ENCODE measurements around the gene AUH. TPM values are rescaled to one million over a fixed set of nuclear protein-coding genes. Genes with fewer than 3 reads are reported as not detected.

Gene AUH
- polyA plus RNA-seq, 1 donor from 2014 or later, result 42.6 TPM

- Histone ChIP-seq H3K4me2 (ENCODE audit: low read length) (no peak overlapping the region), H2AFZ (ENCODE audit: low read depth, low read length) (no peak overlapping the region), H3K9ac (ENCODE audit: low read length) (no peak overlapping the region), H4K20me1 (ENCODE audit: insufficient read depth) (no peaks in the 10 kb centered on the region), H3K27me3 (ENCODE audit: insufficient read depth, low read depth, low read length) (no peaks in the 10 kb centered on the region), H3K27ac (ENCODE audit: low read length) (no peak overlapping the region), H3K4me3 (ENCODE audit: low read length) (no peak overlapping the region), H3K9me2 (ENCODE audit: insufficient read depth, low read length) (no peaks in the 10 kb centered on the region), H3K79me2 (replicated peaks; ENCODE audit: insufficient read depth, low read length) (no peaks in the 10 kb centered on the region), H3K9me3 (ENCODE audit: low read length) (no peaks in the 10 kb centered on the region), H3K36me3 (ENCODE audit: insufficient read depth, low read length) (no peaks in the 10 kb centered on the region), H3F3A (ENCODE audit: insufficient read depth, low read length, poor library complexity, severe bottlenecking) (no peaks in the 10 kb centered on the region)
- TF ChIP-seq TAF1 (IDR thresholded peaks at IDR 0.05; ENCODE audit: low read depth), result no peak
- no peak for TF ChIP-seq SMC3 (conservative IDR thresholded peaks at IDR 0.05; ENCODE audit: poor library complexity)
- TF ChIP-seq MXI1 (conservative IDR thresholded peaks at IDR 0.05; ENCODE audit: poor library complexity, severe bottlenecking), result no peak
- TF ChIP-seq EZH2 (IDR thresholded peaks at IDR 0.05; ENCODE audit: borderline replicate concordance, insufficient read depth, low read length, poor library complexity, severe bottlenecking), result no peak
- no peak for TF ChIP-seq RAD21 (conservative IDR thresholded peaks at IDR 0.05)
- no peak for TF ChIP-seq POLR2AphosphoS5 (IDR thresholded peaks at IDR 0.05)
Observed at GRCh38 chr9:91312717-91313325, 48.9 kb downstream of the AUH start.

GRCh38 chr9:91310037-91310436 is 51.7 kb downstream of the AUH start:
- Histone ChIP-seq H4K20me1 (ENCODE audit: insufficient read depth) (no peaks in the 10 kb centered on the region), H3K9me2 (ENCODE audit: insufficient read depth, low read length) (no peaks in the 10 kb centered on the region), H3K36me3 (ENCODE audit: insufficient read depth, low read length) (no peaks in the 10 kb centered on the region)

More at GRCh38 chr9:91310037-91310436, 51.7 kb downstream of the AUH start:
- Histone ChIP-seq H3K4me2 (ENCODE audit: low read length) (no peak overlapping the region), H3K27ac (ENCODE audit: low read length) (no peak overlapping the region), H3K27me3 (ENCODE audit: insufficient read depth, low read depth, low read length) (no peaks in the 10 kb centered on the region), H3K79me2 (replicated peaks; ENCODE audit: insufficient read depth, low read length) (no peaks in the 10 kb centered on the region), H3K4me3 (ENCODE audit: low read length) (no peak overlapping the region), H3K9ac (ENCODE audit: low read length) (no peak overlapping the region), H3K9me3 (ENCODE audit: low read length) (no peaks in the 10 kb centered on the region), H2AFZ (ENCODE audit: low read depth, low read length) (no peak overlapping the region), H3F3A (ENCODE audit: insufficient read depth, low read length, poor library complexity, severe bottlenecking) (no peaks in the 10 kb centered on the region)
- TF ChIP-seq, protein P1, sequence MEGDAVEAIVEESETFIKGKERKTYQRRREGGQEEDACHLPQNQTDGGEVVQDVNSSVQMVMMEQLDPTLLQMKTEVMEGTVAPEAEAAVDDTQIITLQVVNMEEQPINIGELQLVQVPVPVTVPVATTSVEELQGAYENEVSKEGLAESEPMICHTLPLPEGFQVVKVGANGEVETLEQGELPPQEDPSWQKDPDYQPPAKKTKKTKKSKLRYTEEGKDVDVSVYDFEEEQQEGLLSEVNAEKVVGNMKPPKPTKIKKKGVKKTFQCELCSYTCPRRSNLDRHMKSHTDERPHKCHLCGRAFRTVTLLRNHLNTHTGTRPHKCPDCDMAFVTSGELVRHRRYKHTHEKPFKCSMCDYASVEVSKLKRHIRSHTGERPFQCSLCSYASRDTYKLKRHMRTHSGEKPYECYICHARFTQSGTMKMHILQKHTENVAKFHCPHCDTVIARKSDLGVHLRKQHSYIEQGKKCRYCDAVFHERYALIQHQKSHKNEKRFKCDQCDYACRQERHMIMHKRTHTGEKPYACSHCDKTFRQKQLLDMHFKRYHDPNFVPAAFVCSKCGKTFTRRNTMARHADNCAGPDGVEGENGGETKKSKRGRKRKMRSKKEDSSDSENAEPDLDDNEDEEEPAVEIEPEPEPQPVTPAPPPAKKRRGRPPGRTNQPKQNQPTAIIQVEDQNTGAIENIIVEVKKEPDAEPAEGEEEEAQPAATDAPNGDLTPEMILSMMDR (IDR thresholded peaks at IDR 0.05; ENCODE audit: poor library complexity, severe bottlenecking), result no peak
- TF ChIP-seq RAD21 (conservative IDR thresholded peaks at IDR 0.05) (no peak), SMC3 (conservative IDR thresholded peaks at IDR 0.05; ENCODE audit: poor library complexity) (no peak), TAF1 (IDR thresholded peaks at IDR 0.05; ENCODE audit: low read depth) (no peak), EP300 (conservative IDR thresholded peaks at IDR 0.05; ENCODE audit: poor library complexity, severe bottlenecking) (no peak), EZH2 (IDR thresholded peaks at IDR 0.05; ENCODE audit: borderline replicate concordance, insufficient read depth, low read length, poor library complexity, severe bottlenecking) (no peak), MXI1 (conservative IDR thresholded peaks at IDR 0.05; ENCODE audit: poor library complexity, severe bottlenecking) (no peak), POLR2AphosphoS5 (IDR thresholded peaks at IDR 0.05) (no peak)
- TF ChIP-seq, protein P2, sequence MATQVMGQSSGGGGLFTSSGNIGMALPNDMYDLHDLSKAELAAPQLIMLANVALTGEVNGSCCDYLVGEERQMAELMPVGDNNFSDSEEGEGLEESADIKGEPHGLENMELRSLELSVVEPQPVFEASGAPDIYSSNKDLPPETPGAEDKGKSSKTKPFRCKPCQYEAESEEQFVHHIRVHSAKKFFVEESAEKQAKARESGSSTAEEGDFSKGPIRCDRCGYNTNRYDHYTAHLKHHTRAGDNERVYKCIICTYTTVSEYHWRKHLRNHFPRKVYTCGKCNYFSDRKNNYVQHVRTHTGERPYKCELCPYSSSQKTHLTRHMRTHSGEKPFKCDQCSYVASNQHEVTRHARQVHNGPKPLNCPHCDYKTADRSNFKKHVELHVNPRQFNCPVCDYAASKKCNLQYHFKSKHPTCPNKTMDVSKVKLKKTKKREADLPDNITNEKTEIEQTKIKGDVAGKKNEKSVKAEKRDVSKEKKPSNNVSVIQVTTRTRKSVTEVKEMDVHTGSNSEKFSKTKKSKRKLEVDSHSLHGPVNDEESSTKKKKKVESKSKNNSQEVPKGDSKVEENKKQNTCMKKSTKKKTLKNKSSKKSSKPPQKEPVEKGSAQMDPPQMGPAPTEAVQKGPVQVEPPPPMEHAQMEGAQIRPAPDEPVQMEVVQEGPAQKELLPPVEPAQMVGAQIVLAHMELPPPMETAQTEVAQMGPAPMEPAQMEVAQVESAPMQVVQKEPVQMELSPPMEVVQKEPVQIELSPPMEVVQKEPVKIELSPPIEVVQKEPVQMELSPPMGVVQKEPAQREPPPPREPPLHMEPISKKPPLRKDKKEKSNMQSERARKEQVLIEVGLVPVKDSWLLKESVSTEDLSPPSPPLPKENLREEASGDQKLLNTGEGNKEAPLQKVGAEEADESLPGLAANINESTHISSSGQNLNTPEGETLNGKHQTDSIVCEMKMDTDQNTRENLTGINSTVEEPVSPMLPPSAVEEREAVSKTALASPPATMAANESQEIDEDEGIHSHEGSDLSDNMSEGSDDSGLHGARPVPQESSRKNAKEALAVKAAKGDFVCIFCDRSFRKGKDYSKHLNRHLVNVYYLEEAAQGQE (IDR thresholded peaks at IDR 0.05; ENCODE audit: borderline replicate concordance), result no peak
